ENCODE measurements around the gene AGAP1. TPM values are rescaled to one million over a fixed set of nuclear protein-coding genes. Genes with fewer than 3 reads are reported as not detected.

AGAP1 gene
- total RNA-seq, 1 donor from 2014 or later, result 10.5 TPM

GRCh38 chr2:235545339-235546150, 51.7 kb downstream of the AGAP1 start:
- no peak for ATAC-seq
- no peak for DNase-seq (ENCODE audit: low spot score)

- ATAC-seq, result no peak
- DNase-seq (ENCODE audit: low spot score), result no peak
Measured at GRCh38 chr2:235546151-235546435, 52.2 kb downstream of the AGAP1 start.

GRCh38 chr2:235546436-235546835, 52.6 kb downstream of the AGAP1 start:
- DNase-seq (ENCODE audit: low spot score) (no peak), ATAC-seq (no peak)

GRCh38 chr2:235549735-235550377, 56.0 kb downstream of the AGAP1 start:
- ATAC-seq (no peak), DNase-seq (ENCODE audit: low spot score) (no peak)

GRCh38 chr2:235550378-235550760, 56.5 kb downstream of the AGAP1 start:
- DNase-seq (ENCODE audit: low spot score) (no peak), ATAC-seq (no peak)

- ATAC-seq (no peak), DNase-seq (ENCODE audit: low spot score) (no peak)
Measured at GRCh38 chr2:235550946-235551345, 57.1 kb downstream of the AGAP1 start.

GRCh38 chr2:235551965-235552364, 58.1 kb downstream of the AGAP1 start:
- peak; percentile 73 for DNase-seq (ENCODE audit: low spot score)
- ATAC-seq, result peak; percentile 97

GRCh38 chr2:235552671-235553070, 58.8 kb downstream of the AGAP1 start:
- DNase-seq (ENCODE audit: low spot score), result no peak
- ATAC-seq, result no peak

- DNase-seq (ENCODE audit: low spot score) (no peak), ATAC-seq (no peak)
Measured at GRCh38 chr2:235553291-235553690, 59.4 kb downstream of the AGAP1 start.

- no peak for DNase-seq (ENCODE audit: low spot score)
- no peak for ATAC-seq
Measured at GRCh38 chr2:235553696-235554100, 59.9 kb downstream of the AGAP1 start.

- DNase-seq (ENCODE audit: low spot score), result no peak
- no peak for ATAC-seq
Measured at GRCh38 chr2:235554385-235554784, 60.5 kb downstream of the AGAP1 start.

- DNase-seq (ENCODE audit: low spot score) (no peak), ATAC-seq (no peak)
Measured at GRCh38 chr2:235554936-235555335, 61.1 kb downstream of the AGAP1 start.

GRCh38 chr2:235555371-235555770, 61.5 kb downstream of the AGAP1 start:
- DNase-seq (ENCODE audit: low spot score) (no peak), ATAC-seq (no peak)

- no peak for ATAC-seq
- no peak for DNase-seq (ENCODE audit: low spot score)
Measured at GRCh38 chr2:235556086-235556485, 62.2 kb downstream of the AGAP1 start.

- DNase-seq (ENCODE audit: low spot score), result no peak
- ATAC-seq, result no peak
Measured at GRCh38 chr2:235556901-235557300, 63.1 kb downstream of the AGAP1 start.

GRCh38 chr2:235557903-235558302, 64.1 kb downstream of the AGAP1 start:
- no peak for DNase-seq (ENCODE audit: low spot score)
- no peak for ATAC-seq

- no peak for ATAC-seq
- DNase-seq (ENCODE audit: low spot score), result no peak
Measured at GRCh38 chr2:235558572-235558971, 64.7 kb downstream of the AGAP1 start.

GRCh38 chr2:235560345-235560744, 66.5 kb downstream of the AGAP1 start:
- no peak for DNase-seq (ENCODE audit: low spot score)
- no peak for ATAC-seq

- ATAC-seq (no peak), DNase-seq (ENCODE audit: low spot score) (no peak)
Measured at GRCh38 chr2:235561450-235561849, 67.6 kb downstream of the AGAP1 start.

GRCh38 chr2:235562065-235562747, 68.4 kb downstream of the AGAP1 start:
- DNase-seq (ENCODE audit: low spot score), result no peak
- no peak for ATAC-seq

- ATAC-seq, result no peak
- DNase-seq (ENCODE audit: low spot score), result no peak
Measured at GRCh38 chr2:235563056-235563910, 69.4 kb downstream of the AGAP1 start.

Measured in left lobe of liver (tissue), 2 donors.